GM13977 (cell line): ENCODE results near the gene RUBCNL.
"Not testable (repeated sequence)": the region's sequence is repeated elsewhere in the genome, so short reads cannot be mapped to it uniquely, and the experiment has no call there.

Source experiments
- DNase-seq: peaks from one replicate; pipeline ENCODE4 v3.0.0; 2012; ENCODE audit warnings: low spot score
- in situ Hi-C: fragments of 300-500 bp; cut with MboI; formaldehyde crosslinking; loops from one replicate; pipeline ENCODE4 v1.12.0; 2022; ENCODE audit warnings: low sequenced_read_pairs, low pct_unique_long_range_greater_than_20kb, mixed read lengths, inconsistent platforms; ENCODE audit not compliant: unreplicated experiment
- TF ChIP-seq, protein P1 (sequence below): IDR thresholded peaks from 2 replicates; pipeline ENCODE4 v1.5.1; 2012; ENCODE audit warnings: mild to moderate bottlenecking, control low read depth; ENCODE audit not compliant: insufficient read depth; ENCODE audit errors: extremely low read depth, missing control alignments

Gene RUBCNL

DNA sequence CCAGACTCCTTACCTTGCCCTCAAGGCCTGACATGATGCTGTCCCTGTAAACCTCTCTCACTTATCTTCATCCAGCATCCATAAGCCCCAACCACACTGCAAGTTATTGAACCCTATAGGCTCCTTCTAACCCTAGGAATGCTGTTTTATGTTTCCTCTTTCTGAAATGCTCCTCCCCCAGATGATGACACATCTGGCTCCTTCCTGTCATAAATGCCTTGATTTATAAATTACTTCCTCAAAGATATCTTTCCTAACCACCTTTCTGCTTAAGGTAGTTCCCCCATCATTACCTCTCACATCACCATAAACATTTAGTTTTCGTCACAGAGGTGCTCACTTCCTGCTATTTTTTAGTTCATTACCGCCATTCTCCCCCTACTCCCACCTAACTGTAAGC, 12.3 kb downstream of the RUBCNL start:
- in situ Hi-C loops: no loop called here
- no peak for DNase-seq

DNA sequence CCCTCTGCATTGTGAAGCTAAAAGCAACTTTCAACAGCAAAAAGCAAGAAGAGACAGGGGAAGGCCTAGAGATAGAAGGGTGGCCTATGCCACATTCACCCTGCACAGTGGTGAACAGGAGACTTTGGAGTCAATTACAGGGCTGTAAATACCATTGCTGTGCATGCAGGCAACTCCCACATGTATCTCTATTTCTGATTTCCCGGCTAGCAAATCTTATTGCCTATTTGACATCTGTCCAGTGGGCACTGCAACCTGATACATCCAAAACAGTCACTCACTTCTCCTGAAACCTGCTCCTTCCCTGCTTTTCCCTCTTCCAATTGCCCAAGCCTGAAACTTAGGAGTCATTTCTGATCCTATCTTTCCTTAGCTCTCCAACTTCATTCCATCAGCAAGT, 13.4 kb downstream of the RUBCNL start:
- DNase-seq: no peak
- TF ChIP-seq, protein P1, sequence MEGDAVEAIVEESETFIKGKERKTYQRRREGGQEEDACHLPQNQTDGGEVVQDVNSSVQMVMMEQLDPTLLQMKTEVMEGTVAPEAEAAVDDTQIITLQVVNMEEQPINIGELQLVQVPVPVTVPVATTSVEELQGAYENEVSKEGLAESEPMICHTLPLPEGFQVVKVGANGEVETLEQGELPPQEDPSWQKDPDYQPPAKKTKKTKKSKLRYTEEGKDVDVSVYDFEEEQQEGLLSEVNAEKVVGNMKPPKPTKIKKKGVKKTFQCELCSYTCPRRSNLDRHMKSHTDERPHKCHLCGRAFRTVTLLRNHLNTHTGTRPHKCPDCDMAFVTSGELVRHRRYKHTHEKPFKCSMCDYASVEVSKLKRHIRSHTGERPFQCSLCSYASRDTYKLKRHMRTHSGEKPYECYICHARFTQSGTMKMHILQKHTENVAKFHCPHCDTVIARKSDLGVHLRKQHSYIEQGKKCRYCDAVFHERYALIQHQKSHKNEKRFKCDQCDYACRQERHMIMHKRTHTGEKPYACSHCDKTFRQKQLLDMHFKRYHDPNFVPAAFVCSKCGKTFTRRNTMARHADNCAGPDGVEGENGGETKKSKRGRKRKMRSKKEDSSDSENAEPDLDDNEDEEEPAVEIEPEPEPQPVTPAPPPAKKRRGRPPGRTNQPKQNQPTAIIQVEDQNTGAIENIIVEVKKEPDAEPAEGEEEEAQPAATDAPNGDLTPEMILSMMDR: no peak
- in situ Hi-C loops: no loop called here

More for the DNA sequence above, 12.3 kb downstream of the RUBCNL start:
- TF ChIP-seq, protein P1: no peak

DNA sequence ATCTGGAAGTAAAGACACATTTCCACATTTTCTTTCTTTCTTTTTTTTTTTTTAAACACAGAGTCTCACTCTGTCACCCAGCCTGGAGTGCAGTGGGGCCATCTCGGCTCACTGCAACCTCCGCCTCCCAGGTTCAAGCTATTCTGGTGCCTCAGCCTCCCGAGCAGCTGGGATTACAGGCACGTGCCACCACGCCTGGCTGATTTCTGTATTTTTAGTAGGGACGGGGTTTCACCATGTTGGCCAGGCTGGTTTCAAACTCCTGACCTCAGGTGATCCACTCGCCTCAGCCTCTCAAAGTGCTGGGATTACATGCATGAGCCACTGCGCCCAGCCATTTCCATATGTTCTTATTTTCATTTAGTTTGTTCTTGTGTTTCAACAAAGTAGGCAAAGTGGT, 14.1 kb downstream of the RUBCNL start:
- in situ Hi-C loops, DNase-seq: not testable (repeated sequence)

DNA sequence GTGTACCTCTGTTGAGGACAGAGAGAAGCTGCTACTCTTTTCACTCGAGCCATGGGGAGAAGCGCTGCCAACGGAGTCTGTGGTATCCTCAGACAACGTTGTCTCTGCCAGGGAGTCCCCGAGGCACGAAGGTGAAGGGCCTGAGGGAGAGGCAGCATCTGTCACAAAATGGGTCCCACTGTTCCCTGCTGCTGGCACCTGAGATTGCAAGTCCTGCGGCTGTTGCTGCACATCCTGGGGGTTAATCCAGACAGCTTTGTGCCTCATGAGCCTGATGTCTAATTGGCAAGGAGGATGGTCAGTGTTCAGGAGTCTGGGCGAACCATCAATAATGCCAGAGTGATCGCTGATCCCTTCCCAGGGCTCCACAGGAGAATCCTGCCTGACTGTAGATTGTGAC, 15.0 kb downstream of the RUBCNL start:
- in situ Hi-C loops: no loop called here
- TF ChIP-seq, protein P1: no peak

DNA sequence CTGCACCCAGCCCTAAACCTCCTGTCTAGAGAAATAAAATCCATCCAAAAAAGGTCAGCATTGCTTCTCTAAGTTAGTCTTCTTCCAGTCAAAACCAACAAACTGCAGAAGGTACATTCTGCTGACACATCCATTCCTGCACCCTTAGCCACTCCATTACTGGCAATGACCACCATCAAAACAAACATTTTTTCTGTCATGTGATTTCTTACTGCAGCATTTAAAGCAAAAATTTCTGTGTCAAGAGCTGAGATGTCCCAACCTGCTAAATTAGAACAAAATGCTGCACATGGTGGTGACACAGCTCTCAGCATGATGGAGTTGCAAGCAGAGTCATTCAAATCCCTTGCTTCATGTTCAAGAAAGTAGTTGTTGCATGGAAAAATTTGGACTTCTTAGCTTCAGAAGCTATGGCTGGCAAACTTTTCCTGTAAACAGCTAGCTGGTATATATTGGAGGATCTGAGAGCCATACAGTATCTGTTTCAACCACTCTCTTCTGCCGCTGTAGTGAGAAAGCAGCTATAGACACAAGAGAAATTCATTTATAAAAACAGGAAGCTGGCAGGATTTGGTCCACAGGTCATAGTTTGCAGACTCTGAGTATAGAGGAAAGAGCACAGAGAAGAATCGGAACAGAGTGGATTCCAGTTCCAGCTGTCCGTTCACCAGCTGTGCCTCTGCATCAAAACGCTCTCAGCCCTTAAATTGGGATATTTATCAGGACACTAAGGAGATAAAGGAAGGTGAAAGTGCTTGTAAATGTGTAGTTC, 17.4 kb downstream of the RUBCNL start:
- no peak for DNase-seq
- in situ Hi-C loops: no loop called here
- TF ChIP-seq, protein P1: no peak

More for the DNA sequence above, 15.0 kb downstream of the RUBCNL start:
- no peak for DNase-seq

DNA sequence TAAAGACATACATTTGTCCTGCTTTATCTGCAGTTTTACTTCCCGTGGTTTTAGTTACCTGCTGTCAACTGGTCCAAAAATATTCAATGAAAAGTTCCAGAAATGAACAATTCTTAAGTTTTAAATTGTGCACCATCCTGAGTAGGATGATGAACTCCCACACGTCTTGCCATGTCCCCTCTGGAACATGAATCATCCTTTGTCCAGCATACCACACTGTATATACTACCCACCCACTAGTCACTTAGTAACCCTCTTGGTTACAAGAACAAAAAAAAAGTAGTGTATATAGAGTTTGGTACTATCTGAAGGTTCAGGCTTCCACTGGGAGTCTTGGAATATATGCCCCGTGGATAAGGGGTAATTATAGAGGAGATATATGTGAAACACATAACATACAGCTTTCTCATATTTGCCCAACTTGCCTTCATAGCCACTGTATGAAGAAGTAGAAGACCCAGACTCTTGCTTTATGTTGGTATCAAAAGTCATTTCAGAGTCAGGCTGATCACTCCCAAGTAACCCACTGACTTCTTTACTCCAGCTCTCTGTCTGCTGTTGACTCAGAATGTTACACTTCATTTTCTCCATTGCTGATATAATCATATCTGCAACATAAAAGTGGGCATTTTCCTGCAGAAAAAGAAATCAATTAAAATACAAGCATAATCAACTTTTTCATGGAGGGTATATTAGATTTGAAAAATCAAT, 19.3 kb downstream of the RUBCNL start:
- in situ Hi-C loops: no loop called here
- no peak for DNase-seq
- TF ChIP-seq, protein P1: no peak

DNA sequence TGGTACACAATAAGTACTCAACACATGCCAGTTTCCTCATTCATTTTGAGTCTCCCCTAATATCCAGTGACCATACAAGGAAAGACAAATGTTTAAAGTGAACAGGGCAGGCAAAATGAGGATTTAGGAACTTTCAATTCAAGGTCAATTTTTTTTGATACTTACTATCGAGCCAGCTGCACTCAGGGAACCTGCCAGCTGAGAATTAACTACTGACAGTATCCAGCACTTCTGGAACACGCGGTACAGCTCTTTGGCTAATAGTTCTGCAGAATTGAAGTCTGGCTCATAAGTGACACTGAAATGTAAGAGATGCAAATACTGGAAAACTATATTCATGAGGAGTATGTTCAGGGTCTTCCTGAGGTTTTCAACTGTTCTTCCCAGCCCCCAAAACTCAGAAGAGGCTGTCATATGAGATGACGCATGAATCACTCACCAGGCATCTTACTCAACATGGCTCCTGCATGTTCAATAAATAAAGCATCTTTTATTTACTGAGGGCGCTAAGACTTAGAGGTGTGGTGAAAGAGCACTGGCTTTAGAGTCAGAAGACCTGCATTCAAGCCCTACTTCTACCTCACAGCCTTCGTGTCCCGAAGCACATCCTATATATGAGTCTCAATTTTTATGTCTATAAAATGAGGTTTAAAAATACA, 25.6 kb downstream of the RUBCNL start:
- in situ Hi-C loops: no loop called here
- DNase-seq: no peak
- TF ChIP-seq, protein P1: no peak
